Choroid plexus epithelial cell (primary cell): ENCODE results near the gene MAPK4.

Experiments
- DNase-seq: peaks from one replicate; pipeline ENCODE4 v3.0.0-alpha.2; 2010; ENCODE audit warnings: low read depth
- H3K4me3 ChIP-seq: 2 replicates; pipeline ENCODE4 v1.5.1; 2011; ENCODE audit warnings: low read depth, mild to moderate bottlenecking, control low read depth, low read length, moderate library complexity
- CTCF ChIP-seq: conservative IDR thresholded peaks from 2 replicates; pipeline ENCODE4 v1.5.1; 2011; ENCODE audit warnings: low read depth, mild to moderate bottlenecking, control low read depth, inconsistent platforms, low read length, moderate library complexity

Gene MAPK4

DNA sequence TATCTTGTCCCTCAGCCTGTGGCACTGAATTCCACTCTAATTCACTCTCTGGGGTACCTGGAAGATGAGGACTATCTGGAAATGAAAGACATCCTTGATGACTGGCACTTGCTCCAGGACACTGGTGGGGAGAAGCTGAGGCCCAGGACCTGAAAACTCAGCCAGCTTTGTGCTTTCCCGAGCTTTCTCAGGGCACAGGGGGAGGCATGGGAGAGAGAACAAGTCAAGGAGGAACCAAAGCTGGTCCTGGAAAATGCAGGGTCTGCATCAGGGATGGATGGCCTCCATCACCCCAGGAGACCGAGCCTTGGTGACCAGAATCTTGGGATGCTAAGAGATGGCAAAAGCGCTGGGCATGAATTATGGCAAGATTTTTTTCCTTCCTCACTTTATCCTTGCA lies 65.1 kb downstream of the MAPK4 start:
- no peak for TF ChIP-seq CTCF
- no peak for DNase-seq
- no peak overlapping the region for H3K4me3 ChIP-seq

- no peak for DNase-seq
- H3K4me3 ChIP-seq: no peak overlapping the region
- no peak for TF ChIP-seq CTCF
Measured at GRCh38 chr18:50626317-50626716, 66.4 kb downstream of the MAPK4 start.

GRCh38 chr18:50627594-50628532 lies 68.0 kb downstream of the MAPK4 start:
- H3K4me3 ChIP-seq: no peak overlapping the region
- no peak for DNase-seq
- TF ChIP-seq CTCF: no peak

GRCh38 chr18:50628533-50628905 lies 68.6 kb downstream of the MAPK4 start:
- DNase-seq: no peak
- TF ChIP-seq CTCF: no peak
- no peak overlapping the region for H3K4me3 ChIP-seq

- no peak overlapping the region for H3K4me3 ChIP-seq
- peak; percentile 13 for DNase-seq
- TF ChIP-seq CTCF: no peak
Measured at GRCh38 chr18:50629148-50629631, 69.3 kb downstream of the MAPK4 start.

GRCh38 chr18:50630895-50631294 lies 71.0 kb downstream of the MAPK4 start:
- no peak for DNase-seq
- no peak overlapping the region for H3K4me3 ChIP-seq
- TF ChIP-seq CTCF: no peak
